HCT116 (cell line): ENCODE results near the gene FADS6.

Experiments
- CEBPB ChIP-seq: IDR thresholded peaks from 2 replicates; pipeline ENCODE4 v1.6.1; 2012; ENCODE audit warnings: low read depth
- EGR1 ChIP-seq: IDR thresholded peaks from 2 replicates; pipeline ENCODE4 v1.6.1; 2012; ENCODE audit warnings: low read depth
- POLR2A ChIP-seq: IDR thresholded peaks from 2 replicates; pipeline ENCODE4 v1.7.0; 2011; ENCODE audit warnings: borderline replicate concordance; ENCODE audit not compliant: insufficient read depth, insufficient read length; ENCODE audit errors: extremely low read depth
- RAD21 ChIP-seq: IDR thresholded peaks from 2 replicates; pipeline ENCODE4 v1.6.1; 2012; ENCODE audit warnings: low read depth, mild to moderate bottlenecking
- SP1 ChIP-seq: IDR thresholded peaks from 2 replicates; pipeline ENCODE4 v1.6.1; 2012; ENCODE audit warnings: low read depth
- TCF7L2 ChIP-seq: IDR thresholded peaks from 2 replicates; pipeline ENCODE4 v1.7.0; 2011; ENCODE audit warnings: borderline replicate concordance, inconsistent platforms; ENCODE audit not compliant: insufficient read depth, insufficient read length; ENCODE audit errors: extremely low read depth
- ZNF274 ChIP-seq: fragments of 200-500 bp; sonication (Bioruptor generic); IDR thresholded peaks from 2 replicates; pipeline ENCODE4 v1.6.1; 2014; ENCODE audit warnings: mild to moderate bottlenecking, low read depth, low read length, inconsistent platforms
- TF ChIP-seq, protein P1 (sequence below), 3 experiments: fragments of 200-600 bp in 1 of 3; sonication (generic) in 1 of 3; IDR thresholded peaks in 2 of 3; conservative IDR thresholded peaks in 1 of 3; 2 replicates each; pipeline ENCODE4 v1.5.1; 2012 to 2017; ENCODE audit warnings: low read depth in 2 of 3, low read length in 2 of 3, antibody characterized with exemption in 1 of 3, borderline replicate concordance in 1 of 3, control low read depth in 1 of 3, mild to moderate bottlenecking in 1 of 3, mixed read lengths in 1 of 3, mixed run types in 1 of 3, moderate library complexity in 1 of 3; ENCODE audit not compliant: insufficient read depth in 1 of 3
- TF ChIP-seq, protein P2 (sequence below): IDR thresholded peaks from 2 replicates; pipeline ENCODE4 v1.6.1; 2011; ENCODE audit warnings: mild to moderate bottlenecking, low read length, moderate library complexity; ENCODE audit not compliant: insufficient replicate concordance; ENCODE audit errors: extremely low read depth

DNA sequence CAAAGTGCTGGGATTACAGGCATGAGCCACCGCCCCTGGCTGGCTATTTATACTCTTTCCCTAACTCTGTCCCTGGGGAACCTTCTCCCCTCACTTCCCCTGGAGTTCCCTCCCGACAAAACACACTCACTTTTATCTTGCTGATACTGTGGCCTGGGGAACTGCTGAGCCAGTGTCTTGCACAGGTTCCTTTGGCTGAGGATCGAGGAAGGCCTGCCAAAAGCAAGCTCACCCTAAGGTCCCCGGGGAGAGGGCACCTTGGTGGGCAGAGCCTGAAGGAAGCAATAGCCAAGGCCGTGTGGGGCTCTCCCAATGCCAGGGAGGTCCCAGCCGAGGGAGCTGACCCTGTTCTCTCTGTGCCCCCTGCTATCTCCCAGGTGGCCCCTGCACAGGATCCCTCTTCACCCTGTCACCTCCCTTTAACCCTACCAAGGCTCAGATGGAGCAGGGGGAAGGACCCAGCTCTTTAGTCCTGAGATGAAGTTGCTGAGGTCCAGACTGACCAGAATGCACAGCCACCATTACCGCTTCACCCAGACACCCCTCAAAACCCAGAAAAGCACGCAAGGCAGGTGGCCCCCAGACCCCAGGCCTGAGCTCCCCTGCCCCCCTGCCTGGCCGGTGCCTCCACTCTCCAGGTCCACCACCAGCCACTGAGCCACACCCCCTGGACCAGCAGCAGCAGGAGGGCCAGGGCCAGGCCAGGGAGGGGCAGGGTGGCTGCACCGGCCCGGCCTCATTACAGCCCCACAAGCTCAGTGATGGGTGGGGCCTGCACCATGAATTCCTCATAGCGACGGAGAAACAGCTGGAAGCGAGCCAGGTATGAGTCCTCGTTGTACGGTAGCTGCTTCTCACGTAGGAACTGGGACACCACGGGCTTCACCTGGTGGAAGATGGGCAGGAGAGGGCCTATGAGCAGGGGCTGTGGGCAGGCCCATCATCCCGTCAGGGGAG is 15.6 kb downstream of the FADS6 start:
- no peak for TF ChIP-seq CEBPB
- TF ChIP-seq, protein P1, sequence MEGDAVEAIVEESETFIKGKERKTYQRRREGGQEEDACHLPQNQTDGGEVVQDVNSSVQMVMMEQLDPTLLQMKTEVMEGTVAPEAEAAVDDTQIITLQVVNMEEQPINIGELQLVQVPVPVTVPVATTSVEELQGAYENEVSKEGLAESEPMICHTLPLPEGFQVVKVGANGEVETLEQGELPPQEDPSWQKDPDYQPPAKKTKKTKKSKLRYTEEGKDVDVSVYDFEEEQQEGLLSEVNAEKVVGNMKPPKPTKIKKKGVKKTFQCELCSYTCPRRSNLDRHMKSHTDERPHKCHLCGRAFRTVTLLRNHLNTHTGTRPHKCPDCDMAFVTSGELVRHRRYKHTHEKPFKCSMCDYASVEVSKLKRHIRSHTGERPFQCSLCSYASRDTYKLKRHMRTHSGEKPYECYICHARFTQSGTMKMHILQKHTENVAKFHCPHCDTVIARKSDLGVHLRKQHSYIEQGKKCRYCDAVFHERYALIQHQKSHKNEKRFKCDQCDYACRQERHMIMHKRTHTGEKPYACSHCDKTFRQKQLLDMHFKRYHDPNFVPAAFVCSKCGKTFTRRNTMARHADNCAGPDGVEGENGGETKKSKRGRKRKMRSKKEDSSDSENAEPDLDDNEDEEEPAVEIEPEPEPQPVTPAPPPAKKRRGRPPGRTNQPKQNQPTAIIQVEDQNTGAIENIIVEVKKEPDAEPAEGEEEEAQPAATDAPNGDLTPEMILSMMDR (IDR thresholded peaks at IDR 0.05 in 2 of 3, conservative IDR thresholded peaks at IDR 0.05 in 1 of 3; ENCODE audit: borderline replicate concordance in 1 of 3, insufficient read depth in 1 of 3, low read depth in 2 of 3, low read length in 2 of 3), result no peak
- TF ChIP-seq RAD21, result no peak
- no peak for TF ChIP-seq EGR1
- TF ChIP-seq ZNF274, result no peak
- TF ChIP-seq TCF7L2, result no peak
- no peak for TF ChIP-seq SP1
- TF ChIP-seq, protein P2, sequence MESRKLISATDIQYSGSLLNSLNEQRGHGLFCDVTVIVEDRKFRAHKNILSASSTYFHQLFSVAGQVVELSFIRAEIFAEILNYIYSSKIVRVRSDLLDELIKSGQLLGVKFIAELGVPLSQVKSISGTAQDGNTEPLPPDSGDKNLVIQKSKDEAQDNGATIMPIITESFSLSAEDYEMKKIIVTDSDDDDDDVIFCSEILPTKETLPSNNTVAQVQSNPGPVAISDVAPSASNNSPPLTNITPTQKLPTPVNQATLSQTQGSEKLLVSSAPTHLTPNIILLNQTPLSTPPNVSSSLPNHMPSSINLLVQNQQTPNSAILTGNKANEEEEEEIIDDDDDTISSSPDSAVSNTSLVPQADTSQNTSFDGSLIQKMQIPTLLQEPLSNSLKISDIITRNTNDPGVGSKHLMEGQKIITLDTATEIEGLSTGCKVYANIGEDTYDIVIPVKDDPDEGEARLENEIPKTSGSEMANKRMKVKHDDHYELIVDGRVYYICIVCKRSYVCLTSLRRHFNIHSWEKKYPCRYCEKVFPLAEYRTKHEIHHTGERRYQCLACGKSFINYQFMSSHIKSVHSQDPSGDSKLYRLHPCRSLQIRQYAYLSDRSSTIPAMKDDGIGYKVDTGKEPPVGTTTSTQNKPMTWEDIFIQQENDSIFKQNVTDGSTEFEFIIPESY, result no peak
- TF ChIP-seq POLR2A, result no peak
